Left ventricle myocardium inferior (tissue), 1 donor: Measurements from ENCODE around the gene BTN2A1. TPM values are rescaled to one million over a fixed set of nuclear protein-coding genes. Genes with fewer than 3 reads are reported as not detected.
"Not testable (repeated sequence)": the region's sequence is repeated elsewhere in the genome, so short reads cannot be mapped to it uniquely, and the experiment has no call there.

Experiments used
- DNase-seq: peaks from one replicate; pipeline ENCODE4 v3.0.0-alpha.2; 2020
- H3K27ac ChIP-seq: fragments of 200-600 bp; replicated peaks from 2 replicates; pipeline ENCODE4 v1.8.0; 2021
- H3K27me3 ChIP-seq: fragments of 200-600 bp; 2 replicates; pipeline ENCODE4 v1.8.0; 2021; ENCODE audit warnings: low read depth
- H3K36me3 ChIP-seq: fragments of 200-600 bp; 2 replicates; pipeline ENCODE4 v1.8.0; 2021
- H3K4me1 ChIP-seq: fragments of 200-600 bp; 2 replicates; pipeline ENCODE4 v1.8.0; 2021
- H3K4me3 ChIP-seq: fragments of 200-600 bp; 2 replicates; pipeline ENCODE4 v1.8.0; 2021; ENCODE audit warnings: mild to moderate bottlenecking, moderate library complexity
- H3K9me3 ChIP-seq: fragments of 200-600 bp; replicated peaks from 2 replicates; pipeline ENCODE4 v1.8.0; 2021
- intact Hi-C: fragments of 100-400 bp; cut with micrococcal nuclease; formaldehyde crosslinking; loops from one replicate; pipeline ENCODE4 v1.11.0; 2022
- total RNA-seq: library from RNA; stranded (reverse); fragmentation: NEBNext Ultra II Directional; extraction: Animal tissue kit (Norgen Biotek cat#: 25700); gene quantifications from one replicate; pipeline ENCODE4 v1.2.1, GENCODE V29; 2021
- TF ChIP-seq, protein P1 (sequence below): fragments of 200-600 bp; IDR thresholded peaks from 2 replicates; pipeline ENCODE4 v1.8.0; 2021; ENCODE audit warnings: antibody characterized with exemption, mild to moderate bottlenecking, borderline replicate concordance
- donor health status: DM: no; HTN: yes; CAD: no; lungs with severe emphysema.

BTN2A1 gene
- total RNA-seq, 1 donor from 2014 or later = 16.0 TPM

DNA sequence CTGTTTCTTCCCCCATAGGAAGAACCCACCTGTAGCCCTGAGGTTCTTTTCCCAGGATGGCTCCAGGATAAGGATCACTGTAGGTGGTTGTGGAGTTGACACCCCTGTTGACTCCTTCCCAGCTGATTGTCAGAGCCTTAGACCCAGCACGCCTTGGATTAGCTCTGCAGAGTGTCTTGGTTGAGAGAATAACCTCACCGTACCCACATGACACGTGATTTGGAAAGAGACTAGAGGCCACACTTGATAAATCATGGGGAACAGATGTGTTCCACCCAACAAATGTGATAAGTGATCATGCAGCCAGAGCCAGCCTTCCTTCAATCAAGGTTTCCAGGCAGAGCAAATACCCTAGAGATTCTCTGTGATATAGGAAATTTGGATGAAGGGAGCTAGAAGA is 43.5 kb upstream of the BTN2A1 start:
- Histone ChIP-seq H3K4me1 (no peaks in the 10 kb centered on the region), H3K36me3 (peaks cover 17% of the 10 kb centered on the region), H3K9me3 (no peaks in the 10 kb centered on the region), H3K27ac (no peak overlapping the region), H3K4me3 (no peak overlapping the region), H3K27me3 (no peaks in the 10 kb centered on the region)
- TF ChIP-seq, protein P1, sequence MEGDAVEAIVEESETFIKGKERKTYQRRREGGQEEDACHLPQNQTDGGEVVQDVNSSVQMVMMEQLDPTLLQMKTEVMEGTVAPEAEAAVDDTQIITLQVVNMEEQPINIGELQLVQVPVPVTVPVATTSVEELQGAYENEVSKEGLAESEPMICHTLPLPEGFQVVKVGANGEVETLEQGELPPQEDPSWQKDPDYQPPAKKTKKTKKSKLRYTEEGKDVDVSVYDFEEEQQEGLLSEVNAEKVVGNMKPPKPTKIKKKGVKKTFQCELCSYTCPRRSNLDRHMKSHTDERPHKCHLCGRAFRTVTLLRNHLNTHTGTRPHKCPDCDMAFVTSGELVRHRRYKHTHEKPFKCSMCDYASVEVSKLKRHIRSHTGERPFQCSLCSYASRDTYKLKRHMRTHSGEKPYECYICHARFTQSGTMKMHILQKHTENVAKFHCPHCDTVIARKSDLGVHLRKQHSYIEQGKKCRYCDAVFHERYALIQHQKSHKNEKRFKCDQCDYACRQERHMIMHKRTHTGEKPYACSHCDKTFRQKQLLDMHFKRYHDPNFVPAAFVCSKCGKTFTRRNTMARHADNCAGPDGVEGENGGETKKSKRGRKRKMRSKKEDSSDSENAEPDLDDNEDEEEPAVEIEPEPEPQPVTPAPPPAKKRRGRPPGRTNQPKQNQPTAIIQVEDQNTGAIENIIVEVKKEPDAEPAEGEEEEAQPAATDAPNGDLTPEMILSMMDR = no peak
- no peak for DNase-seq
- intact Hi-C loops = no loop called here

- Histone ChIP-seq H3K4me1 (peaks cover under 1% of the 10 kb centered on the region), H3K27ac (no peak overlapping the region), H3K4me3 (no peak overlapping the region), H3K36me3 (peaks cover 11% of the 10 kb centered on the region), H3K9me3 (no peaks in the 10 kb centered on the region), H3K27me3 (no peaks in the 10 kb centered on the region)
- DNase-seq = no peak
- intact Hi-C loops = no loop called here
- TF ChIP-seq, protein P1 = no peak
Observed at GRCh38 chr6:26415036-26415614, 42.6 kb upstream of the BTN2A1 start.

DNA sequence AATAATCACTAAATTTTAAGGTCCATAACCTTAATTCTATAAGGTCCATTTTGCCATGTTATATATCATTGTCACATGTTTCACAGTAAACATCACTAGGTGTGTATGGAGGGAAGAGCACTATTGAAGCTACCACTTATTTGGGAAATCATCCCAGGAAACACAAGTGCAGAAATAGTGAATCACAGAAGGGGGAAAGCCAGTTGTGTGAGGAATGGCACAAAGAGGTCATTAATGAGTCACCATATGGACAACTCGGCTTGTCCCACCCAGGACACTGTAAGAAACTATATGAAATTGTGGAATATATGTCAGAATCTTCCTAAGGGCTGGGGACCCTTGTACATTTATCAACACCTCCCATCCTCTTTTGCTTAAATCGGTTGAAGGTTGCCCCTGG is 42.0 kb upstream of the BTN2A1 start:
- Histone ChIP-seq H3K27ac (no peak overlapping the region), H3K9me3 (no peaks in the 10 kb centered on the region), H3K4me3 (no peak overlapping the region), H3K36me3 (peaks cover 4% of the 10 kb centered on the region), H3K4me1 (peaks cover 7% of the 10 kb centered on the region), H3K27me3 (no peaks in the 10 kb centered on the region)
- TF ChIP-seq, protein P1 = no peak
- intact Hi-C loops = no loop called here
- DNase-seq = no peak

DNA sequence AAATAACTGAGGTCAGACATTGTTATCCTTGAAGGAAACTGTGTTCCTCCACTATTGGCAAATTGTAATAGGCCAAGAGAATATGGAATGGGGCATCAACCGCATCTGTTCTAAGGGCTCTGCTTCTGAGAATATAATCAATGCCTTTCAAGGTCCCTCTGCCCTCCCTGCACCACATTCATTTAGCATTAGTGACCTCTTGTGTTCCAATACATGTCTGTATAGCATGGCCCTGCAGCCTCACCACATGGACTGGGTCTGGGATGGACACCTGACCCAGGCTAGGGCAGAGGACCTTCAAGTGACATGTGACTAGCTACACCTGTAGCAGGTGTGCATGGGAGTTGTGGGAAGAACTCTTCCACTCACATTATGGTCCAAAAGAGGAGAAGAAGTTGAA is 41.5 kb upstream of the BTN2A1 start:
- Histone ChIP-seq H3K4me1 (peaks cover 10% of the 10 kb centered on the region), H3K4me3 (no peak overlapping the region), H3K27ac (no peak overlapping the region), H3K27me3 (no peaks in the 10 kb centered on the region), H3K9me3 (no peaks in the 10 kb centered on the region), H3K36me3 (no peaks in the 10 kb centered on the region)
- TF ChIP-seq, protein P1 = no peak
- no peak for DNase-seq
- intact Hi-C loops = no loop called here

- DNase-seq, H3K36me3 ChIP-seq, H3K27me3 ChIP-seq, H3K27ac ChIP-seq, H3K4me3 ChIP-seq, H3K9me3 ChIP-seq, intact Hi-C loops: not testable (repeated sequence)
- peaks cover 26% of the 10 kb centered on the region for H3K4me1 ChIP-seq
Observed at GRCh38 chr6:26418077-26418476, 39.7 kb upstream of the BTN2A1 start.

GRCh38 chr6:26418795-26419194 is 39.0 kb upstream of the BTN2A1 start:
- H3K36me3 ChIP-seq, DNase-seq, H3K27ac ChIP-seq, H3K27me3 ChIP-seq, H3K4me3 ChIP-seq, intact Hi-C loops, H3K9me3 ChIP-seq: not testable (repeated sequence)
- H3K4me1 ChIP-seq = peaks cover 31% of the 10 kb centered on the region
